Measurements from ENCODE around the gene INTS4. TPM values are rescaled to one million over a fixed set of nuclear protein-coding genes. Genes with fewer than 3 reads are reported as not detected.
"Not testable (repeated sequence)": the region's sequence is repeated elsewhere in the genome, so short reads cannot be mapped to it uniquely, and the experiment has no call there.

Gene INTS4
- total RNA-seq, result 26.4 TPM
- polyA plus RNA-seq (ENCODE audit: insufficient read depth in 1 of 8, insufficient read length in 8 of 8, low replicate concordance in 1 of 8), result 10 to 100 TPM; 21.5 to 26.8 (median 23.4) TPM
- long read RNA-seq, donor 1, partial matches to known transcripts, result 0 of 3 reads
- long read RNA-seq, donor 1, other reads (novel, unspliced or antisense), result 0 of 3 reads
- long read RNA-seq, donor 2, result 0 reads
- long read RNA-seq, donor 3, partial matches to known transcripts, result 0 of 1 reads
- long read RNA-seq, donor 3, other reads (novel, unspliced or antisense), result 0 of 1 reads
- long read RNA-seq, donor 4, partial matches to known transcripts, result 0 of 1 reads
- long read RNA-seq, donor 4, other reads (novel, unspliced or antisense), result 0 of 1 reads
- long read RNA-seq, donor 5, partial matches to known transcripts, result 0 of 2 reads
- long read RNA-seq, donor 5, other reads (novel, unspliced or antisense), result 0 of 2 reads
- long read RNA-seq, donor 6, partial matches to known transcripts, result 5 of 6 reads
- long read RNA-seq, donor 6, other reads (novel, unspliced or antisense), result 0 of 6 reads
- long read RNA-seq, donor 7, partial matches to known transcripts, result 0 of 3 reads
- long read RNA-seq, donor 7, other reads (novel, unspliced or antisense), result 0 of 3 reads
- long read RNA-seq, donor 8, partial matches to known transcripts, result 0 of 2 reads
- long read RNA-seq, donor 8, other reads (novel, unspliced or antisense), result 0 of 2 reads
- long read RNA-seq, donor 9, result 0 reads
- long read RNA-seq, donor 10, result 0 reads
- long read RNA-seq, donor 11, partial matches to known transcripts, result 0 of 1 reads
- long read RNA-seq, donor 11, other reads (novel, unspliced or antisense), result 0 of 1 reads

DNA sequence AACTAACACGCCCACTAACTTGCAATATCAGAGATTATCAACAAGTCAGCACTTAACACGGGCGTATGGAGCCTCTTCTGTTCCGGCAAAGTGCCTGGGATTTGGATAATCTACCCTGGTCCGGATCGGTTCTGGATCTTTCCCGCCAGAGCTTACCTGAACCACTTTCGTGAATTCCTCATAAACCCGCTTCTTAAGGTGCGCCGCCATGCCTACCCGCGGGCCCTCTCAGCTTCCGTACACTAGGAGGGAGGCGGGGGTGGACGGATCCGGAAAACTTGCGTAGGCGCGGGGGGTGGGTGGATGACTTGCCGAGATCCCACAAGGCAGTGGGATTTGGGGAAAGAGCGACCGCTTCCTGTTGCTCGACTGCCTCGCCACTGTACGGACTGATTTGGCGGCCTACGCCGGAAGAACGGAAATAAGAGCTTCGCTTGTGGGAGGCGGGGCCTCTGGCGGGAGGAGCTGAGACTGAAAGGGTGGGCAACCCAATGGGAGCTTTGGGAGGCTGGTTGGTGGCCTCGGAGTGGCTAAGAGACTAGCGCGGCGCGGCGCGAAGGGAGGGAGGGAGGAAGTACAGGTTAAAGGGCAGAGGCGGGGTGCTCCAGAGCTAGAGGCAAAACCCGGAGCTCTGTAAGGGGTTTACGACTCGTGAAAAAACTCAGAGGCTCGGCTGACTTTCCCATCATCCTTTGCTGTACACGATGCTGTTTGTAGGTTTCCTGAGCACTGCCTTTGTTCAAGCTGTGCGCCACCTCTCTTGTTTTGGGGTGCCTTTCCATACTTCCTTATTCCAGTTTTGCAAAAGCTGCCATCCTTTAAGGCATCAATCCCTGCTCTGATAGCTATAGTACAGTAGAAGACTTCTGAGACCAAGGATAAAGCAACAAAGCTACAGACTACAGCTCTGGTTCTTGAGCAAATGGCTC is at the start of gene INTS4:
Gene INTS4, minus strand, starts transcription at position 235 of the 929 bp plus-strand sequence. Its CDS starts 25 bp downstream, at position 210.
- peaks cover 8% of the 10 kb centered on the region for H3K36me3 ChIP-seq (ENCODE audit: control insufficient read depth, insufficient read depth, low read length)
- peak within 1 kb of the TSS; percentile 98 for H3K27ac ChIP-seq (ENCODE audit: low read length)
- H3K27me3 ChIP-seq (ENCODE audit: control insufficient read depth, insufficient read depth, low read length), result no peaks in the 10 kb centered on the region
- no peaks in the 10 kb centered on the region for H3K9me3 ChIP-seq (replicated peaks; ENCODE audit: control insufficient read depth, low read depth, low read length)
- 0% methylated on average over 39 of the region's 47 CpGs for WGBS (ENCODE audit: insufficient coverage)
- peak within 1 kb of the TSS; percentile 69 for H3K4me3 ChIP-seq (ENCODE audit: low read length)
- DNase-seq, result peak; percentile 100
- peaks cover 12% of the 10 kb centered on the region for H3K4me1 ChIP-seq (ENCODE audit: control insufficient read depth, insufficient read depth, low read length)

- 85% methylated on average over 8 of the region's 14 CpGs for WGBS (ENCODE audit: insufficient coverage)
- peak; percentile 51 for DNase-seq
- Histone ChIP-seq H3K4me1 (ENCODE audit: control insufficient read depth, insufficient read depth, low read length) (peaks cover 51% of the 10 kb centered on the region), H3K27ac (ENCODE audit: low read length) (no peak overlapping the region), H3K9me3 (replicated peaks; ENCODE audit: control insufficient read depth, low read depth, low read length) (no peaks in the 10 kb centered on the region), H3K36me3 (ENCODE audit: control insufficient read depth, insufficient read depth, low read length) (no peaks in the 10 kb centered on the region), H3K4me3 (ENCODE audit: low read length) (no peak overlapping the region), H3K27me3 (ENCODE audit: control insufficient read depth, insufficient read depth, low read length) (no peaks in the 10 kb centered on the region)
These were observed 47.5 kb upstream of the INTS4 start for GRCh38 chr11:78041843-78042440.

DNA sequence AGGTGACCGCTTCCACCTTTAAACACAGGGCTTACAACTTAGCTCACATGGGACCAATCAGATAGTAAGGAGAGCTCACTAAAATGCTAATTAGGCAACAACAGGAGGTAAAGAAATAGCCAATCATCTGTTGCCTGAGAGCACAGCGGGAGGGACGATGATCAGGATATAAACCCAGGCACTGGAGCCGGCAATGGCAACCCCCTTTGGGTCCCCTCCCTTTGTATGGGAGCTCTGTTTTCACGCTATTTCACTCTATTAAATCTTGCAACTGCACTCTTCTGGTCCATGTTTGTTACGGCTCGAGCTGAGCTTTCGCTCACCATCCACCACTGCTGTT is 46.9 kb upstream of the INTS4 start:
- peaks cover 49% of the 10 kb centered on the region for H3K4me1 ChIP-seq (ENCODE audit: control insufficient read depth, insufficient read depth, low read length)
- not testable (repeated sequence) for H3K4me3 ChIP-seq (ENCODE audit: low read length); H3K9me3 ChIP-seq (replicated peaks; ENCODE audit: control insufficient read depth, low read depth, low read length); H3K27me3 ChIP-seq (ENCODE audit: control insufficient read depth, insufficient read depth, low read length); DNase-seq; H3K27ac ChIP-seq (ENCODE audit: low read length); H3K36me3 ChIP-seq (ENCODE audit: control insufficient read depth, insufficient read depth, low read length)
- WGBS (ENCODE audit: insufficient coverage), result 86% methylated on average over 7 of the region's 8 CpGs

DNA sequence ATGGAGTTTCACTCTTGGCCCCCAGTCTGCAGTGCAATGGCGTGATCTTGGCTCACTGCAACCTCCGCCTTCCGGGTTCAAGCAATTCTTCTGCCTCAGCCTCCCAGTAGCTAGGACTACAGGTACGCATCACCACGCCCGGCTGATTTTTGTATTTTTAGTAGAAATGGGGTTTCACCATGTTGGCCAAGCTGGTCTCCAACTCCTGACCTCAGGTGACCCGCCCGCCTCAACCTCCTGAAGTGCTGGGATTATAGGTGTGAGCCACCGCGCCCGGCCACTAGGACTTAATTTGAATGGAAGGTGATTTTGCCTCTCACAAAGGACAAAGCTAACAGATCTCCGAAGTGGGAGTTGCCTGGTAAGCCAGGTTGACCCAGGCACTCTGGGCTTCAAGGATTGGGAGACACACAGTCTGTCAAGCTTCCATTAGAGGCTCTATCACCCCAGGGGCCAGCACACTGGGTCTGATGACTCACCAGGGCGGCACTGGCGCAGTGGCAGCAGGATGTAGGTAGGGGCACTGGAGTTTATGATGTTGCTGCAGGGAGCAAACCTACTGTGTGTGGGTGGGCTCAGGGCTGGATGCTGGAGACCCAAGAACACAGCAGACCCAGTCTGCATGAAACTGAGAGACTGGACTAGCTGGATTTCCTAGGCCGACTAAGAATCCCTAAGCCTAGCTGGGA is 46.4 kb upstream of the INTS4 start:
- Histone ChIP-seq H3K4me3 (ENCODE audit: low read length) (no peak overlapping the region), H3K27ac (ENCODE audit: low read length) (no peak overlapping the region), H3K36me3 (ENCODE audit: control insufficient read depth, insufficient read depth, low read length) (no peaks in the 10 kb centered on the region), H3K4me1 (ENCODE audit: control insufficient read depth, insufficient read depth, low read length) (peaks cover 45% of the 10 kb centered on the region), H3K27me3 (ENCODE audit: control insufficient read depth, insufficient read depth, low read length) (no peaks in the 10 kb centered on the region), H3K9me3 (replicated peaks; ENCODE audit: control insufficient read depth, low read depth, low read length) (no peaks in the 10 kb centered on the region)
- whole genome bisulfite sequencing (ENCODE audit: insufficient coverage), result 98% methylated on average over 8 of the region's 15 CpGs
- DNase-seq, result no peak

DNA sequence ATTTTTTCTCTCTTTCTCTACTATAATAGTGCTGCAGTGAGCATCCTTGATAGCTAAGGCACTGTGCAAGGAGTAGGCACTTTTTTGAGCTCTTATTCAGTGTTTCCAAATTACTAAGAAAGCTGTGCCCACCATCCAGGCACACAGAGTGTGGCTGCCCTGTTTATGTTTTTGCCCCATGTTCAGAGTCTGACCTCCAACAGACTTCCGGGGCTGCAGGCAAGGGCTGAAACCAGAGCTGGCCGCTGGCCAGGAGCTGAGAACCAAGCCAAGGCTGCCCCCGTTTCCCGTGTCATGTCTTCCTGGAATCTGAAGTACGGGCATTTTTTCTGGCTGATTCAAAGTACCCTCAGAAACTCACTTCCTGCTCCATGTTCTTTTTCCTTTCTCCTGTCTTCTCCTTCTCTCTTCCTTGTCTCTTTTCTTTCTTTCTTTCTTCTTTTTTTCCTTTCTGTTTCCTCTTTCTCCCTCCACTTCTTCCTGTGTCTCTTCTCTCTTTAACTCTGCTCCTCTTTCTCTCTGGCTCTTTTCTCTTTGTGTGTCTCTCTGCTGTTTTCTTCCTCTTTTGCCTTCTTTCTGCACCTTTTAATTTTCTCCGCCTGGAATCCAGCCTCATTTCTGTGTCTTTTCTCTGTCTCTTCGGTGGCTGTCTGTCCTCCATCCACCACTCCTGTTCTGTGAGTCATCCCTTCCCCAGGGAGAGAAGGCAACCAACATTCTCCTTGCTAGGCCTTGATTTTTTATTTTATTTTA is 45.6 kb upstream of the INTS4 start:
- WGBS (ENCODE audit: insufficient coverage), result 16% methylated on average over 7 of the region's 7 CpGs
- DNase-seq, result peak; percentile 71
- H3K4me1 ChIP-seq (ENCODE audit: control insufficient read depth, insufficient read depth, low read length), result peaks cover 38% of the 10 kb centered on the region
- no peaks in the 10 kb centered on the region for H3K36me3 ChIP-seq (ENCODE audit: control insufficient read depth, insufficient read depth, low read length)
- no peak overlapping the region for H3K4me3 ChIP-seq (ENCODE audit: low read length)
- H3K9me3 ChIP-seq (replicated peaks; ENCODE audit: control insufficient read depth, low read depth, low read length), result no peaks in the 10 kb centered on the region
- H3K27me3 ChIP-seq (ENCODE audit: control insufficient read depth, insufficient read depth, low read length), result no peaks in the 10 kb centered on the region
- peak overlapping the region; percentile 64 for H3K27ac ChIP-seq (ENCODE audit: low read length)

GRCh38 chr11:78039391-78039918 is 45.0 kb upstream of the INTS4 start:
- Histone ChIP-seq H3K4me3 (ENCODE audit: low read length) (no peak overlapping the region), H3K27me3 (ENCODE audit: control insufficient read depth, insufficient read depth, low read length) (no peaks in the 10 kb centered on the region), H3K4me1 (ENCODE audit: control insufficient read depth, insufficient read depth, low read length) (peaks cover 35% of the 10 kb centered on the region), H3K27ac (ENCODE audit: low read length) (peak overlapping the region; percentile 64), H3K36me3 (ENCODE audit: control insufficient read depth, insufficient read depth, low read length) (no peaks in the 10 kb centered on the region), H3K9me3 (replicated peaks; ENCODE audit: control insufficient read depth, low read depth, low read length) (no peaks in the 10 kb centered on the region)
- DNase-seq, result no peak
- 100% methylated on average over 1 of the region's 4 CpGs for WGBS (ENCODE audit: insufficient coverage)

- Histone ChIP-seq H3K9me3 (replicated peaks; ENCODE audit: control insufficient read depth, low read depth, low read length) (no peaks in the 10 kb centered on the region), H3K4me1 (ENCODE audit: control insufficient read depth, insufficient read depth, low read length) (peaks cover 35% of the 10 kb centered on the region), H3K36me3 (ENCODE audit: control insufficient read depth, insufficient read depth, low read length) (no peaks in the 10 kb centered on the region), H3K27ac (ENCODE audit: low read length) (no peak overlapping the region), H3K4me3 (ENCODE audit: low read length) (no peak overlapping the region), H3K27me3 (ENCODE audit: control insufficient read depth, insufficient read depth, low read length) (no peaks in the 10 kb centered on the region)
- 90% methylated on average over 3 of the region's 8 CpGs for WGBS (ENCODE audit: insufficient coverage)
- peak; percentile 43 for DNase-seq
These were observed 44.3 kb upstream of the INTS4 start for GRCh38 chr11:78038697-78039313.

- H3K36me3 ChIP-seq (ENCODE audit: control insufficient read depth, insufficient read depth, low read length), result no peaks in the 10 kb centered on the region
- no peaks in the 10 kb centered on the region for H3K27me3 ChIP-seq (ENCODE audit: control insufficient read depth, insufficient read depth, low read length)
- 87% methylated on average over 9 of the region's 9 CpGs for WGBS (ENCODE audit: insufficient coverage)
- no peak for DNase-seq
- H3K4me1 ChIP-seq (ENCODE audit: control insufficient read depth, insufficient read depth, low read length), result peaks cover 33% of the 10 kb centered on the region
- H3K9me3 ChIP-seq (replicated peaks; ENCODE audit: control insufficient read depth, low read depth, low read length), result no peaks in the 10 kb centered on the region
- no peak overlapping the region for H3K4me3 ChIP-seq (ENCODE audit: low read length)
- H3K27ac ChIP-seq (ENCODE audit: low read length), result no peak overlapping the region
These were observed 43.6 kb upstream of the INTS4 start for GRCh38 chr11:78037825-78038620.

All from muscle of leg (tissue), 16 donors.